SK-N-MC (cell line): ENCODE results near the gene IL13.
"Not testable (repeated sequence)": the region's sequence is repeated elsewhere in the genome, so short reads cannot be mapped to it uniquely, and the experiment has no call there.

Source experiments
- DNase-seq: peaks from one replicate; pipeline ENCODE4 v3.0.0-alpha.2; 2011; ENCODE audit warnings: low read depth, low spot score
- H3K27ac ChIP-seq: fragments of 200-600 bp; sonication (generic); 2 replicates; pipeline ENCODE4 v1.5.1; 2016; ENCODE audit warnings: mixed run types
- H3K36me3 ChIP-seq: fragments of 200-600 bp; sonication (generic); 2 replicates; pipeline ENCODE4 v1.6.1; 2017; ENCODE audit warnings: antibody characterized with exemption, low read length, mixed read lengths; ENCODE audit not compliant: insufficient read depth
- H3K4me3 ChIP-seq: fragments of 200-600 bp; sonication (generic); 2 replicates; pipeline ENCODE4 v1.5.1; 2016
- H3K9ac ChIP-seq: fragments of 200-600 bp; sonication (generic); 2 replicates; pipeline ENCODE4 v1.8.0; 2017; ENCODE audit warnings: mixed run types, mixed read lengths; ENCODE audit not compliant: insufficient read length
- H3K9me3 ChIP-seq: fragments of 200-600 bp; sonication (generic); 2 replicates; pipeline ENCODE4 v1.6.1; 2017; ENCODE audit warnings: low read depth, mild to moderate bottlenecking, antibody characterized with exemption, low read length, moderate library complexity, mixed read lengths
- EZH2 ChIP-seq: fragments of 200-600 bp; sonication (generic); IDR thresholded peaks from one replicate; pipeline ENCODE4 v1.6.1; 2017; ENCODE audit warnings: antibody characterized with exemption
- FOXP2 ChIP-seq: optimal IDR thresholded peaks from 2 replicates; pipeline ENCODE3; 2011; ENCODE audit warnings: mild to moderate bottlenecking, moderate library complexity; ENCODE audit not compliant: insufficient read depth; ENCODE audit errors: extremely low read length, control extremely low read depth
- POLR2AphosphoS5 ChIP-seq: IDR thresholded peaks from 2 replicates; pipeline ENCODE4 v1.6.1; 2012; ENCODE audit warnings: mild to moderate bottlenecking, low read depth, low read length, borderline replicate concordance

The IL13 gene

DNA sequence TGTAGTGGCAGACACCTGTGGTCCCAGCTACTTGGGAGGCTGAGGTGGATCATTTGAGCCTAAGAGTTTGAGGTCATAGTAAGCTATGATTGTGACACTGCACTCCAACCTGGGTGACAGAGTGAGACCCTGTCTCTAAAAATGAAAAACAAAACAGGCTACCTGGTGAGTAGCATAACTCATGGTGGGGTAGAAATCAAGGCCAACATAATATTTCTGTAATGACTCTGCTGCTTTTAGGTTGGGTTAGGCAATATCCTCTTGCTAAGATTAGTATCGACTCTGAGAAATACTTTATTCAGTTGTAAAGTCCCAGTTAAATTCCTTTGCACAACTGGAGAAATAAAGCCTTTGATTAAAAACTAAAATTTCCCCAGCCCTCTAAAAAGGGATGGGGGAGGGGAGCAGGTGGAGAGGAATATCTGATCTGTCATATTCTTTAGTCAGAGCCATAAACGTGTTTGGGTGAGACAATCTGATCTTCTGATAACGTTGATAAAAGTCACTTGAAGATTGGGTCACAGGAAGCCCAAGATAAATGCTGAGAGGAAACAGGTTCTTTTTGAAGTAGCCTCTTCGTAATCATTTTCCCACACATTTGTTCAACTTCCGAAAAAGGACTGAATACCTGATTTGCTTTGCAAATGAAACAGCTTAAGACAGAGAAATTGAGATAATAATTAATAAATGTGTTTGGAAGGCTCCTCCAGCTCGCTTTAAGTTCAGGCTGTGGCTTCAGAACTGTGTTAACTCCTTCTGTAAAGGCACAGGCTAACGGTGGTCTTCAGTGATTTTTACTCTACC is 30.8 kb downstream of the IL13 start:
- Histone ChIP-seq H3K9ac (no peak overlapping the region), H3K4me3 (no peak overlapping the region), H3K27ac (no peak overlapping the region), H3K36me3 (0 out of 2 replicates have a peak, but pooled peaks cover 3% of the 10 kb centered on the region), H3K9me3 (no peaks in the 10 kb centered on the region)
- DNase-seq = no peak
- no peak for TF ChIP-seq FOXP2
- no peak for TF ChIP-seq POLR2AphosphoS5
- TF ChIP-seq EZH2 = no peak

DNA sequence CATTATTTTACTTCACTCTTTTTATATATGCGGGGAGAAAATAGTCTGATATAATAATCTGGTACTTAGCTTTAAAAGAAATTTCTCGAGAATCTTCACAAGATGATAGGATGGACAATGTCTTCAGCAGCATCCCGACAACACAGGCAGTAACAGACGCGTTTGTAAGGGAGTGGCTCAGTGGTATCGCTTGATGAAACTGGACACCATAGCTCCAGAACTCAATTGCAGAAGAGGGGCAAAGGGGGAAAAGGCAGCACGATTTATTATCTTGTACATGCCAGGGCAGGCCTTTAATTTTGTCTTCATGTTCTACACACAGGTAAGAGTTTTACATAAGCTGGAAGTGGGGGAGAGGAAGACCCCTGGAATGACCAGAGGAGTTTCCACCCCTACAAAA is 31.5 kb downstream of the IL13 start:
- DNase-seq = no peak
- Histone ChIP-seq H3K36me3 (0 out of 2 replicates have a peak, but pooled peaks cover 3% of the 10 kb centered on the region), H3K9ac (no peak overlapping the region), H3K27ac (no peak overlapping the region), H3K4me3 (no peak overlapping the region), H3K9me3 (no peaks in the 10 kb centered on the region)
- no peak for TF ChIP-seq FOXP2
- TF ChIP-seq EZH2 = no peak
- TF ChIP-seq POLR2AphosphoS5 = no peak

GRCh38 chr5:132690156-132690555 is 32.2 kb downstream of the IL13 start:
- Histone ChIP-seq H3K27ac (no peak overlapping the region), H3K9me3 (no peaks in the 10 kb centered on the region), H3K4me3 (no peak overlapping the region), H3K9ac (no peak overlapping the region), H3K36me3 (0 out of 2 replicates have a peak, but pooled peaks cover 3% of the 10 kb centered on the region)
- TF ChIP-seq POLR2AphosphoS5 (no peak), FOXP2 (no peak)
- DNase-seq = no peak

GRCh38 chr5:132691755-132692631 is 34.0 kb downstream of the IL13 start:
- H3K36me3 ChIP-seq, H3K9me3 ChIP-seq, DNase-seq, H3K4me3 ChIP-seq: not testable (repeated sequence)
- peak overlapping the region; percentile 77; the same call in 1 of the 2 replicates for H3K27ac ChIP-seq
- H3K9ac ChIP-seq = peak overlapping the region; percentile 39

GRCh38 chr5:132692632-132692967 is 34.6 kb downstream of the IL13 start:
- peak overlapping the region; percentile 39 for H3K9ac ChIP-seq
- no peak for DNase-seq
- TF ChIP-seq POLR2AphosphoS5 (no peak), EZH2 (no peak), FOXP2 (no peak)
- H3K27ac ChIP-seq = peak overlapping the region; percentile 77
- H3K36me3 ChIP-seq = 0 out of 2 replicates have a peak, but pooled peaks cover 3% of the 10 kb centered on the region
- no peaks in the 10 kb centered on the region for H3K9me3 ChIP-seq
- no peak overlapping the region for H3K4me3 ChIP-seq

DNA sequence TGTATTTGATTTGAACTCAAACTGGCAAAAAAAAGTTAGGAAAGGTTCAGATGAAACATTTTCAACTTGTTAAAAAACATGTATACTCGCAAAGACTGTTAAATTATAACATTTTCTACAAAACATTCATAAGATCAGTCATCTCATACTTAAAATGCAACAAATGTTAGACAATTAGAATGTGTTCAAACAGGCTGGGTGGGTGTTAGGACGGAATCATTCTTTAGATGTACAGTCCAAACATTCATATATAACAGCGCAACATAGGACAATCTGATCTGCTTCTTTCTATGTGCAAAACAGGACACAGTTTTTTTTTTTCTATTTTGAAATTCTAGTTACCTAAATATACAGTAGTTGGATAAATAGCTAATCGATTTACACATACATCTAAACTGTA is 38.0 kb downstream of the IL13 start:
- Histone ChIP-seq H3K4me3 (no peak overlapping the region), H3K27ac (no peak overlapping the region), H3K9ac (no peak overlapping the region), H3K36me3 (peaks cover 12% of the 10 kb centered on the region; the same call in 1 of the 2 replicates), H3K9me3 (no peaks in the 10 kb centered on the region)
- DNase-seq = no peak
- no peak for TF ChIP-seq FOXP2
- no peak for TF ChIP-seq EZH2
- no peak for TF ChIP-seq POLR2AphosphoS5

DNA sequence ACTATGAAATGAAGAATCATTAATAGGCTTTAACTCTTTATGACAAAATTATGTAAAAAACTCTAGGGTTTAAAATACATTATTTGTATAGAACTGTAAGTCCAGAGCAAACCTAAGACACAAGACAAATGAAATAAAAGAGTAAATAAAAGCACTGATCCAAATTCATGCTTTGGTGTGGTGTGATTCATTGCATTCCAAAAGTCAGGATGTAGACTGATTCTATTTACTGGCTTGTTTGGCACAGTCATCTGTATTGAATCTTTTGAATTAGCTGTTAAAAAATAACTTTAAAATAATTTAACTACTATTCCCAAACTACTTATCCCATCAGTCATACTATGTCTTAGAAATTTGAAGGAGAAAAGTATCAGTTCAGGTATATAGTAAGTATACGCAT is 46.9 kb downstream of the IL13 start:
- TF ChIP-seq POLR2AphosphoS5 (no peak), EZH2 (no peak), FOXP2 (no peak)
- Histone ChIP-seq H3K36me3 (peaks cover 20% of the 10 kb centered on the region), H3K4me3 (no peak overlapping the region), H3K27ac (no peak overlapping the region), H3K9me3 (no peaks in the 10 kb centered on the region), H3K9ac (no peak overlapping the region)
- DNase-seq = no peak

DNA sequence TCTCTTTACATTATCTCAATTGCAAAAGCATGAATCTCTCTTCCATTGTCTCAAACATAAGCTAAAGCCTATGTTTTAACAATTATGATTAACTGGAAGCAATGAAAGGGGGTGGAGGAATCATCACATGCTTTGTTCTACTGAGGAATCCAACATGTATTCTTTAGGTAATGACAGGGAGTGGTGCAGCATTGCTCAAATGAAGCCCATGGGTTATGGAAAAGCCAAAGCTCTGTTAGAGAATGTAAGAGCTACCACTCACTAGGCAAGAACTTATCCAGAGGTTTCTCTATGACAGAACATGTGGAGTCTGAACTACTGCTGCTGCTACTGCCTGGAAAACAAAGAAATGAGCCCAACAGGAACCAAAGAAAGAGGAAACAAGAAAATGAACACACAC is 50.7 kb downstream of the IL13 start:
- Histone ChIP-seq H3K9ac (no peak overlapping the region), H3K9me3 (no peaks in the 10 kb centered on the region), H3K27ac (0 out of 2 replicates have a peak overlapping the region, but pooled peaks have one; percentile 33), H3K36me3 (no peaks in the 10 kb centered on the region), H3K4me3 (no peak overlapping the region)
- TF ChIP-seq POLR2AphosphoS5 = no peak
- no peak for TF ChIP-seq EZH2
- DNase-seq = no peak
